GM04504 (cell line): Measurements from ENCODE around the gene CHKB.

ENCODE experiments used
- DNase-seq: peaks from one replicate; pipeline ENCODE4 v3.0.0-alpha.2; 2012; ENCODE audit warnings: low read depth

The CHKB gene

DNA sequence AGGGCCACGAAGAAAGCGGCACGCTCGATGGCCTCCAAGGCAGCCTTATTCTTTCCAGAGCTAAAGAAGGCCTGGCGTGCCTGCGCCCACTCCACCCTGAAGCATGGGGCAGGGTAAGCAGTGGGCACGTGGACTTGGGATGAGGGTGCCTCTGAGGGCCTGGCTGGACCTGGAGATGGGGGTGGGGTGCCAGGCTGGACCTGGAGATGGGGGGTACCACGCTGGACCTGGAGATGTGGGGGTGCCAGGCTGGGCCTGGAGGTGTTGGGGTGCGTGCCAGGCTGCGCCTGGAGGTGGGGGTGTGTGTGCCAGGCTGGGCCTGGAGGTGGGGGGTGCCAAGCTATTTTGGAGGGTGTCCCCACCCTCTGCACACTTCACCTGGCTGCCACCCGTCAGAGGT, 9.7 kb downstream of the CHKB start:
- DNase-seq = no peak

DNA sequence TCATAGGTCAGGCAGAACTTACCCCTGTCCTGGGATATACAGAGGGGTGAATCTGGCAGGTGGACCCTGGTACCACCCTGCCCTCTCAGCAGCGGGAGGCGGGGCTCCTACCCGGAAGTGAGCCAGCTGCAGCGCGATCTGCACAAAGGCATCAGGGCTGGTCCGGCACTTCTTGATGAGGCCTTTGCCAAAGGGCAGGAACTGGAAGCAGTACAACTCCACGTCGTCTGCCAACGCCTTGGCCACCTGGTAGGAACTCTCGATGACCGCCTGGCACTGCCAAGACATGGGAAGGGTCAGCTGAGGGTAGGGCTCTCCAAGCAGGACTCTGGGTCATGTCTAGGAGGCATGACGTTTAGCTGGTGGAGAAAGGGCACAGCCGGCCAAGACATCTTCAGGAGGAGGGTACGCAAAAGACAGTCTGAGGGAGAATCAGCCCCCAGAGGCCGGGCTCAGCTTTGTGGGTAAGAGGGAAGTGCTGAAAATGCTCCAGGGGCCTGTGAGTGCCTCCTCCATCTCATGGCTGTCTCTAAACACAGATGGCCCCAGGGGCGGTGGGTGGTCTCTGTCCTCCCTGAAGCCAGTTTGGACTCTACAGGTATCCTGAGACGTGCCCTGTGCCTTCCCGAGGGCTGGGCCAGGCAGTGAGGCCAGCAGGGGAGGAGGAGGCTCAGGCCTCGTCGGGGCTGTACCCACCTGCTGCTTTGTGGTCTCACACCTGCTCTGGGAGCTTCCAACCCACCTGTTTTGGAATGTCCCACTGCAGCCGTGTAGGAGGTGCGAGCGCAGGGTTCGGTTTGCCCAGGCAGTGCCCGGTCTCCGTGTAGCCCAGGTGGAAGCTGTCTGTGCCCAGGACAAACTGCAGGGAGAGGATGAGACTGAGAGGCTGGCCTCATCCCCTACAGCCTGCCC, 11.1 kb downstream of the CHKB start:
- DNase-seq = no peak

DNA sequence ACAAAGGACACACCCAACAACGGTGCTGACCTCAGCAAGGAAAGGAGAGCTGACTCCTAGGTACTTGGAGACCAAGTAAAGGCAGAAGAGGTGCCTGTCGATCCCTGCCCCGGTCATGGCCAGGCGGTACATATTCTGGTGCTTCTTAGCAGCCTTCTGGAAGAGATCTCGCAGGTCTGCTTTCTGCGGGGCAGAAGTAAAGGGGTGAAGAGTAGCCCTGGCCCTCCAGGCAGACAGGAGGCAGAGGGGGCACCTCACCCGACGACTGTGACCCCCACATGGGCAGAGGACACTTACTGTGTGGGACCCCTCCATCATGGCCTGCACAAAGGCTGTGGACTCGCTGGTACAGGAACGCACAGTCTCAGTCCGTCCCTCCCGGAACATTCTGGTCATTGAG, 11.8 kb downstream of the CHKB start:
- no peak for DNase-seq

DNA sequence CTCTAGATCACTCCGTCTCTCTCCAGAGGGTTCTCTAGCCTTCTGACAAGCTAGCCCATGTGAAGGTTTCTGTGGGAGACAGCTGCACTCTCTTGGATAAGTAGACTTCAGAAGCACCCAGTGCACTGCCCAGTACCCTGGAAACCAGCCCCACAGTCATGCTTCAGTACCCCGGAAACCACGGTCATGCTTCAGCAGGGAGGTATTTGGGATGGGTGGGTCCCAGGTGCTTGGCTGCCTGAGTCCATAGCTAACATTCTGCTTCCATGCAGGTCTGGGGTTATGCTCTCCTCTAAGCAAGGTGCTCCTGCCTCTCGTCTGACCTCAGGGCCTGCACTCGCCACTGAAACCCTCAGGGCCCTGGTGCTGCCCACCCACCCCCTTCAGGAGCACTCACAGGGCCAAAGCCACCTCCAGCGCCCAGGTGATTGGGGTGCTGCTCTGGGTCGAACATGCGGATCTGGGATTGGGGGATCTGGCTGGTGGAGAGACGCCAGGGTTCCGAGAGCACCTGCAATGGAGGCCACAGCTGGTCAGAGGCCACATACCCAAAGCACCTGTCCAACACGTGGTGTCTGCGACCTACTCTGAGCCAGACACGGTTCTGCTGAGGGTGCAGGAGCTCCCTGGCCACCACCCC, 12.6 kb downstream of the CHKB start:
- no peak for DNase-seq

DNA sequence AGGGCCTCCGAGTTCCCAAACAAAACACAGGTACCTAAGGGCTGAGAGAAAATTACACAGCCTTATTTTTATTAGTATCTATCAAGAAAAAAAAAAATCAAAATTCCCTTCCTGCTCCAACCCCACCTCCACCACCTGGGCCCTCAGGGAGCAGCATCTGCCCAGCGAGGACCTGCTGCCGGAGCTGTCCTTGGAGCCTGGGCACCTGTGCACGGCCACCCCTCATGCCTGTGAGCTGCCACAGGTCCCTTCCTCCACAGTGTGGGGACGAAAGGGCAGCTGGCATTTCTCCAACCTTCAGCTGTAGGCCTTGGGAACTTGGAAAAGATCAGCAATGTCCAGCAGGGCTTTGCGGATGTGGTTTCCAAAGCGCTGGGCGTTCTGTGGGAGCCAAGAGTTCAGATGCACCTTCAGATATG, 13.6 kb downstream of the CHKB start:
- DNase-seq = no peak

DNA sequence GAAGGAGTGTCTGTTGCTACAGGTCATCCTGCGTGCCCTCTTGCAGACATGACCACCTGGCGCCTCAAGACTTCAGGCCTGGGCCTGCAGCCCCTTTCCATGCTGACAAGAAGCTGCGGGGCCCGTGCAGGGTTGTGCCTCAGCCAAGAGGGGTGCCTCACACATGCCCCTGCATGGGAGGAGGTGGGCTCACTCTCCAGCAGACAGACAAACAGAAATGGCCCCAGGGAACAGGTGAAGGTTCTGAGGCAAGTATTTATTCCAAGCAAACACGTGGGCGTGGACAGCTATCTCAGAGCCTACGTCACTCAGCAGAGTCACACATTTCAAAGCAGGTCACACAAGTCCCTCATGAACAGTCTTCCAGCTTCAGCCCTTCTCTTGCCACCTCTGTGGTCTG, 14.0 kb downstream of the CHKB start:
- no peak for DNase-seq

DNA sequence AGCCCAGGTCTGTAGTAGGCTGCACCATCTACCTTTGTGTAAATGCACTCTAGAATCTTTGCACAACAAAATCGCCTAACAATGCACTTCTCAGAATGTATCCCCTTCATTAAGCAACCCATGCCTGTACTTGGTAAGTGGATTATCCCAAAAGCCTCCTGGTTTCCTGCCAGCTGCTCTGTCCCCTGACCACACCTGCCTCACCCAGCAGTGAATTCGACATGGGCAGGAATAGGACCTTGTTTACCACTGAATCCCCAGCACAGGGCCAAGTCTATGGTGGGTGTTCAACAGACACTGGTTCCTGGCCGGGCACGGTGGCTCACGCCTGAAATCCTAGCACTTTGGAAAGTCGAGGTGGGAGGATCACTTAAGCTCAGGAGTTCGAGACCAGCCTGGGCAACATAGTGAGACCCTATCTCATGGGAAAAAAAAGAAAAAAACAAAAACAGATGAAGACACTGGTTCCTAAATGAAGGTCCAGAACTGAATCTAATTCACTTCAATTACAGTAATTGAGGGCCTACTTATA, 14.9 kb downstream of the CHKB start:
- DNase-seq = no peak

DNA sequence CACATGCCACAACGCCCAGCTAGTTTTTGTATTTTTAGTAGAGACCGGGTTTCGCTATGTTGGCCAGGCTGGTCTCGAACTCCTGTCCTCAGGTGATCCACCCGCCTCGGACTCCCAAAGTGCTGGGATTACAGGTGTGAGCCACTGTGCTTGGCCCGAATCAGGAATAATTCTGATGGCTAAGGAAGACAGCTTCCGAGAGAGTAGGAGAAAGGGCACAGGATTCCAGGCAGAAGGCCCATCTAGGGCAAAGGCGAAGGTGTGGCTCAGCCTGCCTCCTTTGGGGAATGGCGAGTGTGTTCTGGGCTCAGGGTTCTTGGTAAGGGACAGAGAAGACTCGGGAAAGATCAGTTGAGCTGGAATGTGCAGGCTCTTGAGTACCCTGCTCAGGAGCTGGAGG, 18.4 kb downstream of the CHKB start:
- DNase-seq = no peak

DNA sequence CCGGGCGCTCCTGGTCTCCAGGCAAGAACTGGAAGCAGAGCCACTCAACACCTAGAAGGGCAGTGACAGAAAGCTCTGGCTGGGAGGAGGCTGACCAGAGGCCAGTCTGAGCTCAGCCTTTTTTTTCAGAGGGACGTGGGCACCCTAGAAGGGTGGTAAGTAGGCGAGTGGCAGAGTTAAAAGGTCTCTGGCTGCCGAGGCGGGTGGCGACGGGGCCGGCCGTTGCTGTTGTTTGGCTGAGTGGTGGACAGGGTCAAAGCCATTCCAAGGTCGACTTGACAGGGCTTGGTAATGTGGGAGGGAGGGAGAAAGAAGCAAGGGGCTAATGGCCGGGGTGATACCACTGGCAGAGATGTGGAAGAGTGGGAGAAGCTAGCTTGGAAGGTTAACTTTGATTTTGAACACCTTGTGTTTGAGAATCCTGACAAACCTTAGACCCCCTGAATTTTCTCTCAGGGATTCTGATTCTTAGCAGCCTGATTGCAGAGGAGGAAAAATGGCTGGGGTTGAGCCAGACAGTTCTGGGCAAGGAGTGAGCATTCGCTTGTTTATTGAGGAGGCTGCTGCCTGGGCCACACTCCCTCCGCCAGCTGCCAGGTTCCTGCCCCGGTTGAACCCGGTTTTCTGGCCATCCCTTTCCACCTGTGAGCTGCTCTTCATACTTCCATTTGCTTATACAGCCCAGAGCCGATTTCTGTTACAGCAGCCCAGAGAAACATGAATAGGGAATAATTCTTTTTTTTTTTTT, 19.1 kb downstream of the CHKB start:
- DNase-seq = no peak

DNA sequence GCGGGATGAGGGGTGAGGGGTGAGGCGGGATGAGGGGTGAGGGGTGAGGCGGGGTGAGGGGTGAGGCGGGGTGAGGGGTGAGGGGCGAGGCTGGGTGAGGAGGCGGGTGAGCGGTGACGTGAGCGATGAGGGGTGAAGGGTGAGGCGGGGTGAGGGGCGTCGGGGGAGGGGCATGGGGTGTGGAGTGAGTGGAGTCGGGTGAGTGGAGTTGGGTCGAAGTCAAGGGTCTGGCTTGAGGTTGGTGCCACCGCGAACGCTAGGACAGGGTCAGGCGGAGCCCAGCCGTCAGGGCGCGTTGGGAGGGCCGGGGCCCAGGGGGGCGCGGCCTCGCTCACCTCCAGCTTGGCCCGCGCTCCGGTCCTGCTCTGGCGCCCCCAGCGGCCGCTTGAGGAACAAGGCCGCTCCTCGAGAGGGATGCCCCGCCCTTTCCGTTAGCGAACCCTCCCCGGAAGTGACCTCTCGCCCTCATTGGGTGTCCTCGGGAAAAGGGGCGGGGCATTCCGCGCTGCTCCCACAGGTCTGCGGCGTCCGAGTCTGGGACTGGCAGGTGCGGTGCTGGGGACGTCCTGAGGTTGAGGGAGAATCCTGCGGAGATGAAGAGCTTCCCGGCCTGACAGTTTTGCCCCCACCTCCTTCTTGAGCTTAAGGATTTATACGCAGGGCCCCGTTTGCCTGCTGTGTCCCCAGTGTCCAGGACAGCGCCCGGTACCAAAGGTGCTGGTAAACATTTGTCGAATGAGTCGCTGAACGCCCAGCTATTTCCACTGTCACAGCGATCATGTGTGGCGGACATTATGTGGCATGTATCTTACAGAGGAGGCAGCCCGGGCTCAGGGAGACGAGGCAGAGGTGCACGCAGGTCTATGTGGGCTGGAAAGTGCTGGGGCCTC, 19.9 kb downstream of the CHKB start, which contains the start of gene SYCE3:
TSS of gene SYCE3 (minus strand) at position 397 of the 890 bp plus-strand sequence. CDS start 6,514 bp downstream, outside the sequence.
- peak; percentile 75 for DNase-seq

DNA sequence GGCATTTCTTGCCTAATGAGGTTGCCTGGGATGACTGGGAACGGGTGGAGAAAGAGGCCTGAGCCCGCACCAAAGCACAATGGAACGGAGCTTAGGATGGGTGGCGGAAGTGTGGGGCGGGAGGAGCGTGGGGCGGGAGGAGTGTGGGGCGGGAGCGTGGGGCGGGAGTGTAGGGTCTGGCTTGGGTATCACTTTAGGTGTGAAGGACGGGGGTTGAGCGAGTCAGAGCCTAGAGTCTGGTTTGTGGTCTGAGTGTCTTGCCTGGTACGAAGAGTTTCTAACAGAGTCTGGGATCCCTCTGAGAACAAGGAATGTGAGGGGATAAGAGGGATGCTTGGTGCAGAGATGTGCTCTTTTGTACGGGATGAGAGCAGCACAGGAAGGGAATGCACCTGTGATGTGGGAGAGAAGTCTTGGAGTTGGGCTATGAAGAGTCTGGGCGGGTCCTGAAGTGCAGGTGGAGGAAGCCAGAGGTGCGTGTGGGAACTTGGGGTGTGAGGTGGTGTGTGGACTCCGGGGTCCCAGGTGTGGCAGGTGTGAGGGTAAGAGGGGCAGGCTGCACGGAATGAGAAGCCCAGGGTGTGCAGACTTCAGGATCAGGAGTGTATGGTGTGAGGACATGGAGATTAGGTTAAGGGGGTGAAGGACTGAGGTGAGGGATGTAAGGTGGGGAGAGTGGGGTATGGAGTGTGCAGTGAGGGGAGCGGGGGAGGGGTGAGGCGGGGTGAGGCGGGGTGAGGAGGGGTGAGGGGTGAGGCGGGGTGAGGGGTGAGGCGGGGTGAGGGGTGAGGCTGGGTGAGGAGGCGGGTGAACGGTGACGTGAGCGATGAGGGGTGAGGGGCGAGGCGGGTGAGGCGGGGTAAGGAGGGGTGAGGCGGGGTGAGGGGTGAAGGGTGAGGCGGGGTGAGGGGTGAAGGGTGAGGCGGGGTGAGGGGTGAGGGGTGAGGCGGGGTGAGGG, 21.0 kb downstream of the CHKB start:
- DNase-seq = no peak

DNA sequence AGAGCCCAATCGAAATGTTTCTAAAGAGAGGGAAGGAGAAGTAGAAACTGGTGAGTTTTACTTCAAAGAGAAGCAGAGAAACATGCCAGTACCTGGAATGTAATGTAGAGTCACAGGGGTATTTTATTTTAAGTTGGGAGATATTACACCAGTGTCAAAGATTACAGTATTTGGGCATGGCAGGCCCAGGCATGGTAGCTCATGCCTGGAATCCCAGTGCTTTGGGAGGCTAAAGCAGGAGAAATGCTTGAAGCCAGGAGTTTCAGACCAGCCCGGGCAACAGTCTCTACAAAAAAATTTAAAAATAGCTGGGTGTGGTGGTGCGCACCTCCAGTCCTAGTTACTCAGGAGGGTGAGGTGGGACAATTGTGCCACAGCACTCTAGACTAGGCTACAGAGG, 22.6 kb downstream of the CHKB start:
- no peak for DNase-seq

DNA sequence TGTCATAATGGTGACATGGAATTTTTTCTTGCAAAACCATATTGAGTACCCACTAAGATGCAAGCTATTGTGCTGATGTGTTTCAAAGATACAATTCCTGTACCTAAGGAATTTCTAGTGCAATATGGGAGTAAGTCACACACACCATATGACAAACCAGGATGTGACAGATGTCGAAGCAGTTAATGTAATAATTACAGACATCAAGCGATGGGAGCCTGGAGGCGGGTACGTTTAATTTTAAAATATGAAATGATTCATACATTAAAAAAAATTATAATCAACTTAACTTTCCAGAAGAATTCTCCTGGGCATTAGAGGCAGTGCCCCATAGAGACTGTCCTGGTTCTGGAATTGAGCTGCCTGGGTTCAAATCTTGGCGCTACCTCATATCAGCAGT, 25.9 kb downstream of the CHKB start:
- no peak for DNase-seq

DNA sequence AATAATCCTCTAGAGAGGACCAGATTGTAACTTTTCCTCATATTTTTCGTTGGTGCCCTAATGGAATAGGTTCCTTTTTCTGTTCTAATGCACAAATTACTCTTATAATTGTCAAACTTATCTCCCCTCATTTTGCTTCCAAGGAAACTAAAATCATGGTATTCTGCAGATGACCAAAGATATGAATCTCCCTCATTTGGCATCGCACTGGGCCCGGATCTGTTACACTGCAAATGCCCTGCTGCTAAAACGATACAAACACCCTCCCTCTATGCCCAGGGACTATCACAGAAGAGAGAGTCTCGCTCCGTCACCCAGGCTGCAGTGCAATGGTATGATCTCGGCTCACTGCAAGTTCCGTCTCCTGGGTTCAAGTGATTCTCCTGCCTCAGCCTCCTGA, 29.3 kb downstream of the CHKB start:
- no peak for DNase-seq

DNA sequence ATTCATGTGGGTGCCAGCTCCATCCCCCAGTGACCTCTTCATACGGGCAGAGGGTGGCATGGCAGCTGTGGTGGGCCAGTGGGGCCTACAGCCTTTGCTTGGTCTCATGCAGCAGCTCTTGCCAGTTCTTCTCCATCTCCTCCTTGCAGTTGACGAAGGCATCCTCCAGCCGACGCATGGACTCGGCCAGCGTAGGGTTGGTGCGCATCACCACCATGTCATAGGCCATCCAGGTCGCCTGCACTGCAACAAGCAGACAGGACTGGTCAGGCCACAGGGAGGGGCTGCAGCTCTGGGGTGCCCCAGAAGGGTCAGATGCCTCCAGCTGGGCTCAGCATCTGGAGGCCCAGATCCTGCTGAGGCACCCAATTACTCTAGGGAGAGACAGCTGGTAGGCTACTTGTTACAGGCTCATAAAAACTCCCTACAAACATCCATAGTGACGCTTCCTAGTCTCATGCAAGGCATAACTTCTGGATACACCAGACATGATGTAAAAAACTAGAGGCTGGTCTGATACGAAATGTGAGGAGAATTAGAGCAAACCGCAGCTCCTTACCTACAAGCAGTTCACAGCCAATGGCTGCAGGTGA, 31.4 kb downstream of the CHKB start:
- DNase-seq = no peak

DNA sequence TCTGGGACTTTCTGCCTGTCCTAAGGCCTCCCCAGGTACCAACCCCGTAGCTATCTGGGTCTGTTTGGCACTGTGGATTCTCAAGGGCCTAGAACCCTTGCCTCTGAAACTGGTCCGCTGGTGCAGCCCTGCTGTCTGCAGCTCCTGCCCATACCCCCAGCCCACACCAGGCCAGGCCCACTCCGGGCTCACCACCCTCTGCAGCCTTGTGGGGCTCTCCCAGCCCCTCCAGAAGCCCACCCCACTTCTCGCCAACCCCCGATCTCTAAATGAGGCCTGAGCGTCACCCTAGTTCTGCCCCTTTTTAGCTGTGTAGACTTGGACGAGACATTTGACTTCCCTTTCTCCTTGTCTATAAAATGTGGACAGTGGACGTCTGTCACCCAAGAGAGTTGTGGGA, 32.3 kb downstream of the CHKB start:
- DNase-seq = no peak

DNA sequence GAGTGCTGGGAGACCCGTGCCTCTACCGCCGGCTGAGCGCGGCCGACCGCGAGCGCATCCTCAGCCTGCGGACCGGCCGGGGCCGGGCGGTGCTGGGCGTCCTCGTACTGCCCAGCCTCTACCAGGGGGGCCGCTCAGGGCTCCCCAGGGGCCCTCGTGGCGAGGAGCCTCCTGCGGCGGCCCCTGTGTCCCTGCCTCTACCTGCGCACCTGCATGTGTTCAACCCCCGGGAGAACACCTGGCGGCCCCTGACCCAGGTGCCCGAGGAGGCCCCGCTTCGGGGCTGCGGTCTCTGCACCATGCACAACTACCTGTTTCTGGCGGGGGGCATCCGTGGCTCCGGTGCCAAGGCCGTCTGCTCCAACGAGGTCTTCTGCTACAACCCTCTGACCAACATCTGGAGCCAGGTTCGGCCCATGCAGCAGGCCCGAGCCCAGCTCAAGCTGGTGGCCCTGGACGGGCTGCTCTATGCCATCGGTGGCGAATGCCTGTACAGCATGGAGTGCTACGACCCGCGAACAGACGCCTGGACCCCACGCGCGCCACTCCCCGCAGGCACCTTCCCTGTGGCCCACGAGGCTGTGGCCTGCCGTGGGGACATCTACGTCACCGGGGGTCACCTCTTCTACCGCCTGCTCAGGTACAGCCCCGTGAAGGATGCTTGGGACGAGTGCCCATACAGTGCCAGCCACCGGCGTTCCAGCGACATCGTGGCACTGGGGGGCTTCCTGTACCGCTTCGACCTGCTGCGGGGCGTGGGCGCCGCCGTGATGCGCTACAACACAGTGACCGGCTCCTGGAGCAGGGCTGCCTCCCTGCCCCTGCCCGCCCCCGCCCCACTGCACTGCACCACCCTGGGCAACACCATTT, 33.5 kb downstream of the CHKB start:
- DNase-seq = no peak

DNA sequence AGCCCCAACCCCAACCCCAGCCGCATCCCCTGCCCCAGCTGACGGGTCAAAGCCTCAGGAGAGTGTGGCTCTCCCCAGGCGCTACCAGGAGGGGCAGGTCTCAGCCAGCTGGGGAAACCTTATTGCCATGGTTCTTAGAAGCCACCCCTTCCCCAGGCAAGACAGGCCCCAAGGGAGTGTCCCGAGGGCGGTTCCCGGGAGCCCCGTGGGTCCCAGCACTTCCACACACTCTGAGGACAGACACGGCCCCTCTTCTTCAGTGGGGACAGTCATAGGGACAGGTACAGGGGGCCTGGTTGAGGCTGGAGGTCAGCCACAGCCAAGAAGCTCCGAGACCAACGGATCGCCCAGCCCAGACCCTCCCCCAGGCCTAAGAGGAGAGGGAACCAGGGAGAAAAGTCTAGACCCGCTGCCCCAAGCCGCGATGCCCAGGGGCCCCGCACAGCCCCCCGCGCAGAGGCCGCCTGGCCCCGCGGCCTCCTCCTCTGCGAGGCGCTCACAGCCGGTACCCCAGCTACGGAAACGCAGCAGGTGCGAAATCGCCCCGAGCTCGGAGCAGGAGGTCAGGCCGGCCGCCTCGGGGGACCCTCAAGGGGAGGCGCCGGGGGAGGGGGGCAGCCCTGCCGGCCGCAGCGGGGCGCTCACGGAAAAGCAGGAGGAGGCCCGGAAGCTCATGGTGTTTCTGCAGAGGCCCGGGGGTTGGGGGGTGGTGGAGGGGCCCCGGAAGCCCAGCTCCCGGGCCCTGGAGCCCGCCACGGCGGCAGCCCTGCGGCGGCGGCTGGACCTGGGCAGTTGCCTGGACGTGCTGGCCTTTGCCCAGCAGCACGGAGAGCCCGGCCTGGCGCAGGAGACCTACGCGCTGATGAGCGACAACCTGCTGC, 34.4 kb downstream of the CHKB start:
- no peak for DNase-seq
